SIG-M5 (cell line): ENCODE results near the gene CDKN1A.

Experiments used
- DNase-seq: peaks from one replicate; lab custom pipeline; 2025; lab: John Stamatoyannopoulos, UW

The CDKN1A gene

DNA sequence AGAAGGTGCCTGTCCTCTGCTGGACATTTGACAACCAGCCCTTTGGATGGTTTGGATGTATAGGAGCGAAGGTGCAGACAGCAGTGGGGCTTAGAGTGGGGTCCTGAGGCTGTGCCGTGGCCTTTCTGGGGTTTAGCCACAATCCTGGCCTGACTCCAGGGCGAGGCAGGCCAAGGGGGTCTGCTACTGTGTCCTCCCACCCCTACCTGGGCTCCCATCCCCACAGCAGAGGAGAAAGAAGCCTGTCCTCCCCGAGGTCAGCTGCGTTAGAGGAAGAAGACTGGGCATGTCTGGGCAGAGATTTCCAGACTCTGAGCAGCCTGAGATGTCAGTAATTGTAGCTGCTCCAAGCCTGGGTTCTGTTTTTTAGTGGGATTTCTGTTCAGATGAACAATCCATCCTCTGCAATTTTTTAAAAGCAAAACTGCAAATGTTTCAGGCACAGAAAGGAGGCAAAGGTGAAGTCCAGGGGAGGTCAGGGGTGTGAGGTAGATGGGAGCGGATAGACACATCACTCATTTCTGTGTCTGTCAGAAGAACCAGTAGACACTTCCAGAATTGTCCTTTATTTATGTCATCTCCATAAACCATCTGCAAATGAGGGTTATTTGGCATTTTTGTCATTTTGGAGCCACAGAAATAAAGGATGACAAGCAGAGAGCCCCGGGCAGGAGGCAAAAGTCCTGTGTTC, 1.3 kb upstream of the CDKN1A start:
- DNase-seq = no peak

GRCh38 chr6:36677753-36678487, 594 bp upstream of the CDKN1A start:
- no peak for DNase-seq

GRCh38 chr6:36679043-36679833, 724 bp downstream of the CDKN1A start:
- DNase-seq = no peak

DNA sequence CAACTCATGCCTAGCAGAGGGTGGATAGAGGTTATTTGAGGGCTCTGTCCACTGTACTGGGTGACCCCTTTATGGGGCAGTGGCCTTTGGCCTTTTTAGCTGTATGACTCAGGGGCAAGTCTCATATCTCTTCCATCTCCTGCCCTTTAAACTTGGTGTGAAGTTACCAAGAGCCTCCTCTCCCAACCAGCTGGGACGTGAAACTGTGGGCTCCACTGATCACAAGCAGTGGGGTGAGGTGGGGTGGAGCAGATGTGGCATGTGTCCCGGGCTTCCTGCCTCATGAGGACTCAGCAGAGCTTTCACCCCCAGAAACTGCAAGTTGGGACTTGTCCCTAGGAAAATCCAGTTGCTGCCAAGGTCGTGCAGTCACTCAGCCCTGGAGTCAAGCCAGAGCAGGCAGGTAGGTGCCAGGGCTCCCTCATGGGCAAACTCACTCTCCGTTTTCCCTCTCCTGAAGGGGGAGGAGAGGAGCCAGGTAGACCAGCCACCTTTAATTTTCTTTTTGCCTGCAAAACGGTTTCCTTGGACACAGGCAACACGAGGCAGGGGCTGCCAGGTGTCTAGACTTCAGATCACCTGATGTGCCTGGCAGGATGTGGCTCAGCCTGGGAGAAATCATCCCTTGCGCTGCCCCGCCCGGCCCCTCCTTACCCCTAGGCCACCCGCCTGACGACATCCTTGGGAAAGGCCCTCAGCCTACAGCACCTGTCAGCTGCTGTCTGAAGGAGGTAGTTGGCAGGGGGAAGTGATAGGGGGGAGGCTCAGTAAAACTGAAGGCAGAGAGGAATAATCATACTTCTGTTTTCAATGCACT, 4.0 kb downstream of the CDKN1A start:
- DNase-seq = no peak

DNA sequence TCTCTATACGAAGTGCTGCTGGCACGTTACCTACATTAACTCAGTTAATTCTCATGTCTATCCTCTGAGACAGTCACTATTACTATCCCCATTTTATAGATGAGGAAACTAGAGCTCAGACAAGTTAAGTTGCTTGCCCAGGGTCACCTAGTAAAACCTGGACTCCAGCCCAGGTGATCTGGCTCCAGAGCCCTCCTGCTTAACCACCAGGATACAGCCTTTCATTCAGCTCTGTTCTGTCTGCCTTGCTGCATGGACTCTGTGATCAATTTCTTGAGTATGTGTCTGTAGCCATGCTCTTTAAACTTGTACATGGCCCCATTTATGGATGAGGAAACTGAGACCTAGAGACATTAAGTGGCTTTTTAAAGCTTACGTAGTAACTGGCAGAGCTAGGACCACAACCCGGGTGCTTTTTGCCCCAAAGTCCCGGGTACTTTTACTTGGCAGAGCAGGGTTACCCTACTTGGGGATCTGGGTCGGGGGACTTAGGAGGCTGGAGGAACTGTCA, 4.7 kb downstream of the CDKN1A start:
- DNase-seq = no peak

DNA sequence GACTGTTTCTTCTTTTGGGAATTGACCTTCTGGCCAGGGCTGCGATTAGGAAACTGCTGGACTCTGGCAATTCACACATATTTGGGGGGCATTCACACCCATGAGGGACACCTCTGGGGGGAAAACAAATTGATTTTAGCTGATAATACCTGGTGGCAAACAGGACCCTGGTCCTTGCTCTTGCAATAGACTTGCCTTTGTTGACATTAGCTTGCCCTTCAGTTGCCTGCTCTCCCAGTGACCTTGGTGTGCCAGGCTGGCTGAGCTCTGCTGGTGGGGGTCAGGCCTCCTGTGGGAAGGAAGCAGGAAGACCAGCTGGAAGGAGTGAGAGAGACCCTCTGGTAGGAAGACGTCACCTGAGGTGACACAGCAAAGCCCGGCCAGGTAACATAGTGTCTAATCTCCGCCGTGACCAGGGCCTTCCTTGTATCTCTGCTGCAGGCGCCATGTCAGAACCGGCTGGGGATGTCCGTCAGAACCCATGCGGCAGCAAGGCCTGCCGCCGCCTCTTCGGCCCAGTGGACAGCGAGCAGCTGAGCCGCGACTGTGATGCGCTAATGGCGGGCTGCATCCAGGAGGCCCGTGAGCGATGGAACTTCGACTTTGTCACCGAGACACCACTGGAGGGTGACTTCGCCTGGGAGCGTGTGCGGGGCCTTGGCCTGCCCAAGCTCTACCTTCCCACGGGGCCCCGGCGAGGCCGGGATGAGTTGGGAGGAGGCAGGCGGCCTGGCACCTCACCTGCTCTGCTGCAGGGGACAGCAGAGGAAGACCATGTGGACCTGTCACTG, 5.3 kb downstream of the CDKN1A start:
- DNase-seq = no peak

DNA sequence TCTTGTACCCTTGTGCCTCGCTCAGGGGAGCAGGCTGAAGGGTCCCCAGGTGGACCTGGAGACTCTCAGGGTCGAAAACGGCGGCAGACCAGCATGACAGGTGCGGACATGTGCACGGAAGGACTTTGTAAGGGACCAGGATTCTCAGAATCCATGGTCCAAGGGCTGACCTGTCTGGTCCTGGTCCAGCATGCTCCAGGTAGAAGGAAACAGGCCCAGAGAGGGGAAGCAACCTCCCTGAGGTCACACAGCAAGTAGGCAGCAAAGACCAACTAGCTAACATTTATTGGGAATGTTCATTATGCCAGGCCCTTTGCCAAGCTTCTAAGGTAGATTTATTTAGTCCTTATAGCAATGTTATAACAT, 5.9 kb downstream of the CDKN1A start:
- no peak for DNase-seq

DNA sequence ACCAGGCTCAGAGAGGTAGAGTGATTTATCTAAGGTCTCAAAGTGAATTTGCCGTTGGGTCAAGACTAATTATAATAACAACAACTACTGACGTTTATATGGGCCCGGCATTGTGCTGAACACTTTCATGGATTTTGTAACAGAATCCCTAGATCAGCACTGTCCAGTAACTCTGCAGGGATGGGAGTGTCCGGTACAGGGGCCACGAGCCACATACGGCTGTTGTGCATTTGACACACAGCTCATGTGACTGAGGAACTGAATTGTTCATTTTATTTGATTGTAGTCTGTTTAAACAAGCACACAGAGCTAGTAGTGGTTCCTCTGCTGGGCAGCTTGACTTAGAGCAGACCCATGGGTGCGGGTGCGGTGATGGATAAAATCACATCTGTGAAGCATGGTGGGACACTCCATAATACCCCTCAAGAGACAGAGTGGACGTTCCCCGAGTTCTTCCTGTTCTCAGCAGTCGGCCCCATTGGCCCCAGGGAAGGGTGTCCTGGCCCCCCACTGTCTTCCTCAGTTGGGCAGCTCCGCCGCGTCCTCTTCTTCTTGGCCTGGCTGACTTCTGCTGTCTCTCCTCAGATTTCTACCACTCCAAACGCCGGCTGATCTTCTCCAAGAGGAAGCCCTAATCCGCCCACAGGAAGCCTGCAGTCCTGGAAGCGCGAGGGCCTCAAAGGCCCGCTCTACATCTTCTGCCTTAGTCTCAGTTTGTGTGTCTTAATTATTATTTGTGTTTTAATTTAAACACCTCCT, 6.8 kb downstream of the CDKN1A start:
- no peak for DNase-seq

GRCh38 chr6:36685926-36686667, 7.6 kb downstream of the CDKN1A start:
- DNase-seq = no peak

DNA sequence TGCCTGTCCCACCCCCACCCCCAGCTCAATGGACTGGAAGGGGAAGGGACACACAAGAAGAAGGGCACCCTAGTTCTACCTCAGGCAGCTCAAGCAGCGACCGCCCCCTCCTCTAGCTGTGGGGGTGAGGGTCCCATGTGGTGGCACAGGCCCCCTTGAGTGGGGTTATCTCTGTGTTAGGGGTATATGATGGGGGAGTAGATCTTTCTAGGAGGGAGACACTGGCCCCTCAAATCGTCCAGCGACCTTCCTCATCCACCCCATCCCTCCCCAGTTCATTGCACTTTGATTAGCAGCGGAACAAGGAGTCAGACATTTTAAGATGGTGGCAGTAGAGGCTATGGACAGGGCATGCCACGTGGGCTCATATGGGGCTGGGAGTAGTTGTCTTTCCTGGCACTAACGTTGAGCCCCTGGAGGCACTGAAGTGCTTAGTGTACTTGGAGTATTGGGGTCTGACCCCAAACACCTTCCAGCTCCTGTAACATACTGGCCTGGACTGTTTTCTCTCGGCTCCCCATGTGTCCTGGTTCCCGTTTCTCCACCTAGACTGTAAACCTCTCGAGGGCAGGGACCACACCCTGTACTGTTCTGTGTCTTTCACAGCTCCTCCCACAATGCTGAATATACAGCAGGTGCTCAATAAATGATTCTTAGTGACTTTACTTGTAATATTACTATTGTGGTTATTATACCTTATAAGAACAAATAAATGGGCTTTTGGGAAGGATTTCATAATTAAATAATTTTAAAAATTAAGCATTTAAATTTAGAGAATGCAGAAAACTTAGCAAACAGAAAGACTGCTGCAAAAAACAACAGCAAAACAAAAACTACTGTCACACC, 8.4 kb downstream of the CDKN1A start:
- no peak for DNase-seq

DNA sequence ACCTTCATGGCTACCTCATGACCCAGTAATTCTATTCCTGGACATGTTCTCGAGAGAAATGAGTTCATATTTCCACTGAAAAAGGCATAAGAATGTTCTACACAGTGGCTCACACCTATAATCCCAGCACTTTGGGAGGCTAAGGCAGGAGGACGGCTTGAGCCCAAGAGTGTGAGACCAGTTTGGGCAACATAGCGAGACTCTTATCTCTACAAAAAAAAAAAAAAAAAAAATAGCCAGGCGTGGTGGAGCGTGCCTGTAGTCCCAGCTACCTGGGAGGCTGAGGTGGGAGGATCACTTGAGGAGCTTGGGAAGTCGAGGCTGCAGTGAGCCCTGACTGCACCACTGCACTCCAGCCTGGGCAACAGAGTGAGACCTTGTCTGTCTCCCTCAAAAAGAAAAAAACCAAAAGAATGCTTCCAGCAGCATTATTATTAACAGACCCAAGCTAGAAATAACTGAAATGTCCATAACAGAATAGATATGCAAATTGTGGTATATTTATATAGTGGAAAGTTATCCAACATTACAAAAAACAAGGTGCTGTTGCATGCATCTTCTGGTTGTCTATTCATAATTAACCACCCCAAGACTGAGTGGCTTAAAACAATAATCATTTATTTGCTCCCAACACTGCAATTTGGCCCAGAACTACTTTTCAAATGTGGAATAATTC, 9.7 kb downstream of the CDKN1A start:
- DNase-seq = no peak

DNA sequence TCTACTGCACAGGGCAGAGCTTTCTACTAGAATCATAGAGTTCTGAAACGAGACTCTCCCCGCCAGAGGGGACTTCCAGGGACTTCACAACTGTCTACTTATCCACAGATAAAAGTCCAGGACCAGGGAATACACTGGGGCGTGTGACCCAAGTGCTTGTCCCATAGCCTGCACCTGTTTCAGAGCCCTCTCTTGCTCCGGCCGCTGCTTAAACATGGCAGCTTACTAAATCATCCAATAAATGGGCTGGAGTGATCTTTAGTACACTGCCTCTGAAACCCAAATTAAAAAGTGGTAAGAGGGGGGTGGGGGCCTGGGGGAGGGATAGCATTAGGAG, 10.2 kb downstream of the CDKN1A start:
- DNase-seq = no peak

- DNase-seq = no peak
Observed at GRCh38 chr6:36691011-36691410, 12.5 kb downstream of the CDKN1A start.

DNA sequence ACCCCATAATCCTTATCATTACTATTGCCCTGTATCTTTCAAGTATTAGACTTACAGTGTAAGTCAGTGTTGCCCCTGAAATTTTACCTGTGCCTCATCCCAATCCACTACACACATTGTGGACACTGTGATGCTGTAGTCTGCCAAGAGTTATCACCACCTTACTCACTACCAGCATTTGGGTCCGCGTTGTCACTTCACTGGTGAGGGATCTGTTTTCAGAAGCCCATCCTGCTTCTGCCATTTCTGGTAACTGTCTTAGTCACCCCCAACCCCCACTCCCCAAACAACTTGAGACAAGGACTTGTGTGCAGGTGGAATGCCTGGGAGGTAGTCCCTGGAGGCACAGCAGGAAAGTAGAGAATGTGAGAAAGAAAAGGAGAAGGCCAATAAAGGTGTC, 13.1 kb downstream of the CDKN1A start:
- DNase-seq = no peak

DNA sequence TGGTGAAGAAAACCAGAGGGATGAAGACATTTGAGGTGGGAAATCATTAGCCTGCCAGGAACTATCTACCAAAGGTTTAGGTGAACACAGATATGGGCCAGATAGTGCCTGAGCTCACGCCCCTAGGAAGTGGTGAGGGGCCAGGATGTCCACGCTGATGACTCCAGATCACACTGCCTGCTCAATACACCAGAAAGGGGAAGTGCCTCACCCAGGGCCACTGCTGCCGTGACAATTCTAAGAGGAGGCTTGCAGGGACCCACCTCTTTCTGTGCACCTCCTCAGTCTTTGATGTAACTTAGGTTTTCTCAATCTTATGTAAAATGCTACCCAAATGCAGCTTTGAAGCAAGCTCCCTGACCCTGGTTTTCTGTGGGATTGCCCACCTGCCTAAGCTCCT, 13.7 kb downstream of the CDKN1A start:
- DNase-seq = peak; percentile 47

- DNase-seq = no peak
Observed at GRCh38 chr6:36692861-36693702, 14.6 kb downstream of the CDKN1A start.

- DNase-seq = no peak
Observed at GRCh38 chr6:36694616-36695015, 16.1 kb downstream of the CDKN1A start.
